ENCODE results near the gene KLHL26.
"Not testable (repeated sequence)": the region's sequence is repeated elsewhere in the genome, so short reads cannot be mapped to it uniquely, and the experiment has no call there.

The KLHL26 gene

DNA sequence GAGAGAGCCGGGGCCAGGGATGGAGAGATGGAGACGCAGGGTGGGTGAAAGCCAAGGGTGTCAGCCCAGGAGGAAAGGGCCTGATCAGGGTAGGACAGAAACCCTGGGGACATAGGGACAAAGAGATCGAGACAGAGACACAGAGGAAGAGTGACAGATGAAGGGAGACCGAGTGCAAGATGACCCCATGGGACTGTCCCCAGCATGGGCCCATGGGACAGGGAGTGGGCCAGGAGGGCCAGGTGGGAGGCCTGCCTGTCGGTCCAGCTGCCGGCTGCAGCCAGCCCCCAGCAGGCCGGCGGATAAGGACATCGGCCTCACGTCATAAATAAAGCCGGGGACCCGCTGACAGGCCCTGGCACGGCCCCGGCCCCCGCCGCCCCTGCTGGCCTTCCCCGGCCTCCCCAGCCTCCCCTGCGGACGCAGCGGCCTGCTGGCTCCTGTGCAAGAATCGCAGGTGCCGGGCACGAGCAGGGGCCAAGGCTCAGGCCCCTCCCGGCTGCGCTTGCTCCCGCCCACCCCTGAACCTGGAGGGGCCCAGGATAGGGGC is 41.9 kb upstream of the KLHL26 start:
- Mint-ChIP-seq H3K4me3 (peak overlapping the region; percentile 55), H3K27ac (peak overlapping the region; percentile 34), H3K4me1 (ENCODE audit: low read depth) (peaks cover 9% of the 10 kb centered on the region), H3K36me3 (ENCODE audit: low read depth) (peaks cover 11% of the 10 kb centered on the region), H3K27me3 (ENCODE audit: low read depth) (peaks cover 17% of the 10 kb centered on the region), H3K9me3 (no peaks in the 10 kb centered on the region)
- no peak for DNase-seq (ENCODE audit: low spot score)

DNA sequence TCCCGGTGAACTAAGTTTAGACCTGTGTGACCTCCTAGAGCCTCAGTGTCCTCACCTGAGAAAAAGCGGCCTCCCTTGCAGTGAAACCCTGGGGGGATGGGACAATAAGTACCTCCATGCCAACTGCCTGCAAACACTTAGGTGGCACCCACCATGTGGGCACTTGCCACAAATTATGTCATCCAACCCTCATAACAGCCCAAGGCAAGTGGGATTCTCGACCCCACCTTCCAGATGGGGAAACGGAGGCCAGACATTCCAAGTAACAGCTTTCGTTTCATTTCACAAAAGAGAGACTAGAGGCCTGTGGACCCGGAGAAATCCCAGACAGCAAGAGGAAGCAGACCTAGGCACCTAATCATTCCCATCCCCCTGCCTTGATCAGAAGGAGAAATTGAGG is 41.4 kb upstream of the KLHL26 start:
- Mint-ChIP-seq H3K36me3 (ENCODE audit: low read depth) (peaks cover 6% of the 10 kb centered on the region), H3K4me3 (peak overlapping the region; percentile 36), H3K27ac (no peak overlapping the region), H3K27me3 (ENCODE audit: low read depth) (peaks cover 17% of the 10 kb centered on the region), H3K9me3 (no peaks in the 10 kb centered on the region), H3K4me1 (ENCODE audit: low read depth) (peaks cover 7% of the 10 kb centered on the region)
- DNase-seq (ENCODE audit: low spot score): no peak

DNA sequence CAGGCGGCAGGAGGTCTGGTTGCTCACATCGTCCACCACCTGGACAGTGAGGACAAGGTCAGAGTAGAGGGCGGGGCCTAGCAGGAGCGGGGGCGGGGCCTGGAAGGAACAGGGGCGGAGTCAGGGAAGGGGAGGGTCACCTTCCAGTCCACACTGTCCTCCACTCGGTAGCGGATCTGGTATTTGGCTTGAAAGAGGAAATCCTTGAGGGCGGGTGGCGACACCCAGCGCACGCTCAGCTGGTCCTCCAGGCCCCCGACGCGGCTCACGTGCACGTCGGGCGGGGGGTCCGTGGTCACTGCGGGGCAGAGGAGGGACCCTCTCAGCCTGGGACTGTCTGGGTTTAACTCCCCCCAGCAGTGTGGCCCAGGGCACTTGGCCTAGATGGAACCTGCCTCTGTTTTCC is 40.1 kb upstream of the KLHL26 start:
- no peak for DNase-seq (ENCODE audit: low spot score)
- Mint-ChIP-seq H3K4me3 (no peak overlapping the region), H3K9me3 (no peaks in the 10 kb centered on the region), H3K4me1 (ENCODE audit: low read depth) (peaks cover 7% of the 10 kb centered on the region), H3K27me3 (ENCODE audit: low read depth) (peaks cover 17% of the 10 kb centered on the region), H3K27ac (no peak overlapping the region), H3K36me3 (ENCODE audit: low read depth) (no peaks in the 10 kb centered on the region)

DNA sequence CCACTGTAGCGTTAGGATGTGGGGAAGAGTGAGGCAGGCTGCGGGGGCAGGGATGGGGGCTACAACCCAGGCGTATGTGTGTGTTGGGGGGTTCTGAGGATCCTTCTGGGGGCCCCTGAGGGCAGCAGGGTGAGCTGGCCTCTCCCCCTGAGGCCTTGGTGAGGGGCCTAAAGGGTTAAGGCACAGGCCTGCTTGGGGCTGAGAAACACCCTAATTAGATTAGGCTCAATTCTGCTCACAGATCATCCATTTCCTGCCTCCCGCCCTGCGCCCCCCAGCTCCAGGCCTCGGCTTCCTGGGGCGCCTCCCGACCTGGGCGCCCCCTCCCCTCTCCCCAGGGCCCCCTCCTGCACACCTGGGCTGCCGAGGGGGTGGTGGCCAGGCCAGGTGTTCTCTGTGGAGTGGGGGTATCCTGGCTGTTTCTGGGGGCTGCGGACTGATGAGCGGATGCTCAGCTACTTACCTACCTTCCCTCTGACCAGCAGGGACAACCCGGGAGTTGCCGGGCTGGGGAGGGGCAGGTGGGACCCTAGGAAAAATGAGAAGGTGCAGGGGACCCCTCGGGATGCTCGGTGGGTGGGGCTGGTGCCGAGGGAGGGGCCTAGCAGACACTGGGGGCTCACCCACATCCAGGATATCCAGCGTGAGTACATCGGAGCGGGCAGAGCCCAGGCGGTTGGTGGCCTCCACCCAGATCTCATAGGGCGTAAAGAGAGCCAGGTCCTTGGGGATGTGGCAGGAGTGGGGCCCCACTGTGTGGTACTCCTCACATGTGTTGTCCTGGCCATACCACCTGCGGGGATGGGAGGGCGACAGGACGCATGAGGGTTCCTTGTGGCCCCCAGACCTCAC is 38.8 kb upstream of the KLHL26 start:
- Mint-ChIP-seq H3K27me3 (ENCODE audit: low read depth) (peaks cover 26% of the 10 kb centered on the region), H3K4me1 (ENCODE audit: low read depth) (peaks cover 7% of the 10 kb centered on the region), H3K9me3 (no peaks in the 10 kb centered on the region), H3K36me3 (ENCODE audit: low read depth) (no peaks in the 10 kb centered on the region), H3K27ac (no peak overlapping the region), H3K4me3 (no peak overlapping the region)
- no peak for DNase-seq (ENCODE audit: low spot score)

DNA sequence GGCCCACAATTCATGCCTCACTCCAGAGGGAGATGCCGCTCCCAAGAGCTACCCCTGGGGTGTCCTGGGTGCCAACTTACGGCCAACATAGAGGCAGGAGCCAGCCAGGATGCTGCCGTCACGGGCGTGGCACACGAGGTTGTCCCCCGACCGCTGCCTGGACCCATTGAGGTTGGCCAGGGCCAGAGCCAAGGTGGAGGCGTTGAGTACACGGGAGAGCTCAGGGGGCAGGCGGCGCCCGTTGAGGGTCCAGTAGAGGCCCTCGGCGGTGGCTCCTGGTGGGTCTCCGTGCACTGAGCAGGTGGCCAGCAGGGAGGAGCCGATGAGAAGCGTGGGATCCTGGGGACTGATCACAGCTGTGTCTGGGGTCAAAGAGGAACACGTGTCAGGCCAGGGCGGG is 37.3 kb upstream of the KLHL26 start:
- H3K9me3 Mint-ChIP-seq: no peaks in the 10 kb centered on the region
- no peak for DNase-seq (ENCODE audit: low spot score)
- H3K36me3 Mint-ChIP-seq (ENCODE audit: low read depth): no peaks in the 10 kb centered on the region
- no peak overlapping the region for H3K27ac Mint-ChIP-seq
- H3K4me1 Mint-ChIP-seq (ENCODE audit: low read depth): peaks cover 5% of the 10 kb centered on the region
- H3K4me3 Mint-ChIP-seq: no peak overlapping the region
- peaks cover 35% of the 10 kb centered on the region for H3K27me3 Mint-ChIP-seq (ENCODE audit: low read depth)

DNA sequence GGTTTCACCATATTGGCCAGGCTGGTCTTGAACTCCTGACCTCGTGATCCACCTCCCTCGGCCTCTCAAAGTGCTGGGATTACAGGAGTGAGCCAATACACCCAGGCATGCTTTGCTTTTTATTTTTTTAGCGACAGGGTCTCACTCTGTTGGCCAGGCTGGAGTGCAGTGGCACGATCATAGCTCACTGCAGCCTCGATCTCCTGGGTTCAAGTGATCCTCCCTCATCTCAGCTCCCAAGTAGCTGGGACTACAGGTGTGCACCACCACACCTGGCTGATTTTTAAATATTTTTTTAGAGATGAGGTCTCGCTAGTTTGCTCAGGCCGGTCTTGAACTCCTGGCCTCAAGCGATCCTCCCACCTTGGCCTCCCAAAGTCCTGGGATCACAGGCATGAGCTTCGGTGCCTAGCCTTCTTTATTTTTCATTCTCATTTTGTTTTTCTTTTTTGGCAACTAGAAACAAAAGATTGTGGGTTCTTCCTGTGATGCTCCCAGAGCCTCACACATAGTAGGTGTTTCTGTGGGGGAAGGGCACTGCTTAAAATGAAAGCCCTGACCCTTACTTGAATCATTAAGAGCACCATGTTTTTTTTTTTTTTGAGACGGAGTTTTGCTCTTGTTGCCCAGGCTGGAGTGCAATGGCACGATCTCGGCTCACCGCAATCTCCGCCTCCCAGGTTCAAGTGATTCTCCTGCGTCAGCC is 36.0 kb upstream of the KLHL26 start:
- H3K4me1 Mint-ChIP-seq (ENCODE audit: low read depth); H3K27ac Mint-ChIP-seq; H3K36me3 Mint-ChIP-seq (ENCODE audit: low read depth); H3K9me3 Mint-ChIP-seq; H3K4me3 Mint-ChIP-seq; DNase-seq (ENCODE audit: low spot score): not testable (repeated sequence)
- H3K27me3 Mint-ChIP-seq (ENCODE audit: low read depth): peaks cover 39% of the 10 kb centered on the region

DNA sequence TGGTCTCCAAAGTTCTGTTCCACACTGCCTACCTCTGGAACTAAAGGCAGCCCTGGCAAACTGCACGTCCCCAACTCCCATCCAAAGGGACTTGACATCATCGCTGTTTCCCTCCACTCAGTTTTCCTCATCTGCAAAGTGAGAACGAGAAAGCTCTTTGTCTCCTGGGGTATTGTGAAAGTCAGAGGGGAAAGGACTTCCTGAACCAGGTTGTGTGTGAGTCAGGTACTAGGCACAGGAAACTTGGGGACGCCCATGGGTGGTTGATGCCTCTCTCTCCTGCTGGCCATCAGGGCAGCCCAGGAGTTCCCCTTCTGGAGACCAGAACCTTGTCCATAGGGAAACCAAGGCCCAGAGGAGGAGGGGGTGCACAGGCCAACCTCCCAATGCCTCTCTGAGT is 35.0 kb upstream of the KLHL26 start:
- Mint-ChIP-seq H3K9me3 (no peaks in the 10 kb centered on the region), H3K36me3 (ENCODE audit: low read depth) (no peaks in the 10 kb centered on the region), H3K27ac (no peak overlapping the region), H3K4me1 (ENCODE audit: low read depth) (no peaks in the 10 kb centered on the region), H3K27me3 (ENCODE audit: low read depth) (peaks cover 33% of the 10 kb centered on the region), H3K4me3 (no peak overlapping the region)
- DNase-seq (ENCODE audit: low spot score): no peak

DNA sequence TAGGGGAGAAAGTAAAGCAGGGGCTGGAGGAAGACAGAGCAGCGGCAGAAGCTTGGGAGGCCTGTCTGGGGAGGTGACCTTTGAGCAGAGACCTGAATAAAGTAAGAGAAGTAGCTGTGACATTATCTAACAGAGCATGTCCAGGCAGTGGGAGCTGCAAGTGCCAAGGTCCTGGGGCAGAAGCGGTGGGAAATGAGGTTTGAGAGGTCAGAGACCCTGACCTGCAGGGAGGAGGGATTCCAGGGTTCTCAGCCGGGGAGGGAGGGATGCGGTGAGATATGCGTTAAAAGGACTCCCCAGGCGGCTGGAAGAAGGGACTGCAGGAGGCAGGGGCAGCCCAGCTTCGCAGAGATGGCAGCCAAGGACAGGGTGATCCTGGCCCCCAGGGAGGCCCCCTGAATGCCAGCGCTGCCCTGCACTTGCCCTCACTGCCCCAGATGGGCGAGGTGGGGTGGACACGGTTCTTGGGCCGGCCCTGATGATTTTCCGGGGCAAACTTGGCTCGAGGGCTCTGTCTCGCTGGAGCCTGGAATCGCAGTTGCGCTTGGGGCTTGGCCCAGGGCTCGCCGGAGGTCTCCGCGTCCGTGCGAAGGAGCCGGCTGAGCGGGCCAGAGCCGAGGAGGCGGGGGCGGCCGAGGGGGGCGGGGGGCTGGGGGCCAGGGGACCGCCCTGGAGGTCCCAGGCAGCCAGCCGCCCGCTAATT is 33.4 kb upstream of the KLHL26 start:
- no peaks in the 10 kb centered on the region for H3K9me3 Mint-ChIP-seq
- H3K36me3 Mint-ChIP-seq (ENCODE audit: low read depth): no peaks in the 10 kb centered on the region
- no peak overlapping the region for H3K4me3 Mint-ChIP-seq
- DNase-seq (ENCODE audit: low spot score): no peak
- H3K27ac Mint-ChIP-seq: no peak overlapping the region
- H3K4me1 Mint-ChIP-seq (ENCODE audit: low read depth): no peaks in the 10 kb centered on the region
- H3K27me3 Mint-ChIP-seq (ENCODE audit: low read depth): peaks cover 45% of the 10 kb centered on the region

DNA sequence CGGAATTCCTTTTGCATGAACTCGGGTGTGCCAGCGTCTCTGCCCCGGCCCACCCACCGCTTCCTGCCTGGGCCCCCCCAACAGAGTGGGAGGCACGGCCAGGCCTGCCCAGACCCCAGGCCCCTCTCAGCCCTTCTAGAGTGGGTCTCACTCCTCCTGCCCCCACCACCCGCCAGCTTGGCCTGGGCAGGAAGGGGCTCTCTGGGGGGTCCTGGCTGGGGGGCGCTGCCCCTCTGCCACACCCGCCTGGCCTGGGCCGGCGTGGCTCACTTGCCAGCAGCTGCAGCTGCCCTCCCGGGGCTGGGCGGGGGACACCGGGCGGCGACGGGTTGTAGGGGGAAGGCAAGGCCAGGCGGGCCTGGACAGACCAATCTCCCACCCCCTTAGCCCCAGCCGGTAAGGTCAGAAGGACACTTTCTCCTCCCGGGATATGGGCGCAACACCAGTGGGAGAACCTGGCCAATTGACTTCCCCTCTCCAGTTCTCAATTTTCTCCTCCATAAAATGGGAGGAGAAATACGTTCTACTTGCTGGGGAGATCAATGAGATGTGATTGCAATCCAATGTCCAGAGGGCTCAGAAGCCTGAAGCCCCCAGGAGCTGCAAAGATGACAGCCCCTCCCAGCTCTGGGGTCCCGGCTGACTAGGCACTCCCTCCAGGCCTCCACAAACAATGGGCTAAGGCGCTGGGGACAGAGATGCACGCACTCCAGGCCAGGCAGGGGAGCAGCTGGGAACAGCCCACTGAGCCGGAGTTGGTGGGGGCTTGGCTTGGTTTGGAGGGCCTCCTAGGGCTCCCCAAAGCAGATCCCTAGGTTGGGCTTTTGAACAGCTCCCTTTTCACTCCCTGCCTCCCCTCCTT is 32.6 kb upstream of the KLHL26 start:
- no peak overlapping the region for H3K4me3 Mint-ChIP-seq
- no peak for DNase-seq (ENCODE audit: low spot score)
- H3K27me3 Mint-ChIP-seq (ENCODE audit: low read depth): peaks cover 53% of the 10 kb centered on the region
- no peaks in the 10 kb centered on the region for H3K9me3 Mint-ChIP-seq
- no peak overlapping the region for H3K27ac Mint-ChIP-seq
- H3K4me1 Mint-ChIP-seq (ENCODE audit: low read depth): no peaks in the 10 kb centered on the region
- H3K36me3 Mint-ChIP-seq (ENCODE audit: low read depth): no peaks in the 10 kb centered on the region

DNA sequence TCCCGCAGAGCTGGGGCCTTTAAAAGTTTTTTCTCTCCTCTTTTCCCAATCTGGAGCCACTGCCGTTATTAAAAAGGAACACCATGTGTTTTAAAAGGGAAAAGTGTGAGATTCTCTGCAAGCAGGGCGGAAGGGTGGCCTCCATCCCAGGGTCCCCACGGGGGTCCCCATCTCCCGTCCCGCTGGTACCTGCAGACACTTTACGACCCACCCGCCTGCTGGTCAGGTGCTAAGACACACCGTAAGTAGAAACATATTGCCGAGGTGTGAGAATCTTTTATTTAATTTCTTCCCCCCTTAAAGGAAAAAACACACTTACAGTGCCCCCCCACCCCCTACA is 32.0 kb upstream of the KLHL26 start:
- Mint-ChIP-seq H3K9me3 (no peaks in the 10 kb centered on the region), H3K4me1 (ENCODE audit: low read depth) (no peaks in the 10 kb centered on the region), H3K27ac (no peak overlapping the region), H3K4me3 (no peak overlapping the region), H3K36me3 (ENCODE audit: low read depth) (no peaks in the 10 kb centered on the region), H3K27me3 (ENCODE audit: low read depth) (peaks cover 59% of the 10 kb centered on the region)
- no peak for DNase-seq (ENCODE audit: low spot score)

DNA sequence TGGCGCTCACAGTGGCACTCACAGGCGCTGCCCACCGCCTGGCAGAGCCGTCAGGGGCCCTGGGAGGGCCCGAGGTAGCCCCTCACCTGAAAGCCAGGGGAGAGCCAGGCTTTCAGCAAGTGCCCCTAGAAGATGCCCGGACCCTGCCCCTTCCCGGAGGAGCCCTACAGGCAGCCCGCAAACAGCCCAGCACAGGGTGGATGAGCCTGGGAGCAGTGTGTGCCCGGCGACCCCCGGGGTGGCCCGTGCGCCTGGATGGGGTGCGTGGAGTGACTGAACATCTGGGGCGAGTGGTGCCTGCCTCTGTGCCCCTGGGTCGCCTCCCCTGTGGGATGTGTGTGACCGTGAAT is 31.7 kb upstream of the KLHL26 start:
- no peak for DNase-seq (ENCODE audit: low spot score)
- Mint-ChIP-seq H3K4me3 (no peak overlapping the region), H3K9me3 (no peaks in the 10 kb centered on the region), H3K36me3 (ENCODE audit: low read depth) (no peaks in the 10 kb centered on the region), H3K4me1 (ENCODE audit: low read depth) (no peaks in the 10 kb centered on the region), H3K27me3 (ENCODE audit: low read depth) (peaks cover 63% of the 10 kb centered on the region), H3K27ac (no peak overlapping the region)

DNA sequence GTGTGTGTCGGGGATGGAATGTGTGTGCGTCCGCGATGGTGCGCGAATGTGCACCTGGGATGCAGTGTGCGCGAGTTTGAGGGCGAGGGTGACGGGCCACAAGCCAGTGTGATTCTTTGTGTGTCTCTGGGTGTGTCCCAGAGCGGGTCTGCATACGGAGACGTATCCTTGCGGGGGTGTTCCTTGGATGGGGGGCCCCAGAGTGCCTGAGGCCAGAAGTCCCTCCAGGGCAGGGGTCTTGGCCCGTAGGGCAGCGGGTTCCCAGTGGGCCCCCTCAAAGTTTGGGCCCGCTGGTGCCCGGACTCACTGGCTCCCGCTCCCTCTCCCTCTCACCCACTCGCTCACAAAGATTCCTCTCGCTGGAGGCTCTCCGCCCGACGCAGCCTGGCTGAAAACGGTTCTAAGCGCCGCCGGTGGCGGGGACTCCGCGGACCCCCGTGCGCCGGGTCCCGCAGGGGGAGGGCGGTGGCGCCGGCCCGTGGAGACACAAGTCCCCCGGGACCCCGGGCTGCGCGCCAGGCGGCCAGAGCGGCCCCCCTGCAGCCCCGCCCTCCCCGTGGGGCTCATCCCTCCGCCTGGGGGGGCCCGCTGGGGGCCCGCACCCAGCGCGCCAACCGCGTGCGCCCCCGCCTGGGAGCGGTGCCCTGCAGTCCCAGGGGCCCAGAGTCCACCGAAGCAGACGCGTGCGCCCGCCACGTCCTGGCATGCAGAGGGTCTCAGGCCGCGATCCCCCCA is 31.1 kb upstream of the KLHL26 start:
- Mint-ChIP-seq H3K27ac (no peak overlapping the region), H3K4me1 (ENCODE audit: low read depth) (no peaks in the 10 kb centered on the region), H3K27me3 (ENCODE audit: low read depth) (peaks cover 67% of the 10 kb centered on the region), H3K4me3 (no peak overlapping the region), H3K36me3 (ENCODE audit: low read depth) (no peaks in the 10 kb centered on the region), H3K9me3 (no peaks in the 10 kb centered on the region)
- DNase-seq (ENCODE audit: low spot score): no peak
